Body of pancreas (tissue), 4 donors: ENCODE data around the gene VSTM4. TPM values are rescaled to one million over a fixed set of nuclear protein-coding genes. Genes with fewer than 3 reads are reported as not detected.
A peak's percentile ranks its signal among the peaks of the same experiment; 100 is the strongest.

ENCODE experiments used
- ATAC-seq: fragments of 150-250 bp; one replicate; pipeline ENCODE4 v1.9.1; 2016
- DNase-seq, 4 donors: peaks; one replicate each; pipeline ENCODE4 v3.0.0-alpha.2; 2019
- H3K27ac ChIP-seq, 4 donors: fragments of 200-600 bp; sonication (generic); 1 replicate in 3 of 4; 2 replicates in 1 of 4; pipeline versions ENCODE4 v1.5.1 to v1.6.1; 2016 to 2019; ENCODE audit warnings: mild to moderate bottlenecking in 1 of 4, mixed read lengths in 1 of 4, moderate library complexity in 1 of 4
- H3K27me3 ChIP-seq, 2 donors: fragments of 200-600 bp; sonication (generic); one replicate each; pipeline ENCODE4 v1.6.0; 2016; ENCODE audit warnings: mild to moderate bottlenecking in 1 of 2
- H3K36me3 ChIP-seq, 2 donors: fragments of 200-600 bp; sonication (generic); replicated peaks in 1 of 2; 2 replicates each; pipeline ENCODE4 v1.5.1; 2016; ENCODE audit warnings: low read depth in 2 of 2; ENCODE audit not compliant: insufficient read depth in 1 of 2
- H3K4me1 ChIP-seq: fragments of 200-600 bp; sonication (generic); one replicate; pipeline ENCODE4 v1.6.0; 2016
- H3K4me3 ChIP-seq, 2 donors: fragments of 200-600 bp; sonication (generic); 1 replicate in 1 of 2; 2 replicates in 1 of 2; pipeline ENCODE4 v1.5.1; 2016 to 2019
- H3K9me3 ChIP-seq, 3 donors: fragments of 200-600 bp; sonication (generic); 1 replicate in 2 of 3; 2 replicates in 1 of 3; pipeline ENCODE4 v1.5.1; 2016
- CTCF ChIP-seq, 7 experiments: fragments of 450-650 bp in 4 of 7; fragments of 200-600 bp in 3 of 7; sonication (generic) in 3 of 7; IDR thresholded peaks; one replicate each; pipeline ENCODE4 v1.5.1; 2016 to 2019; ENCODE audit warnings: antibody characterized with exemption in 7 of 7
- POLR2A ChIP-seq, 3 donors: fragments of 450-650 bp; IDR thresholded peaks; one replicate each; pipeline ENCODE4 v1.6.1; 2016; ENCODE audit warnings: antibody characterized with exemption in 3 of 3, mild to moderate bottlenecking in 2 of 3
- WGBS, 2 donors: methylation state at CpG; one replicate each; pipeline ENCODE4 v1.1.5; 2017; 5-methylcytosine and 5-hydroxymethylcytosine counted together
- intact Hi-C: fragments of 100-400 bp; cut with DNase I; formaldehyde crosslinking; loops from one replicate; pipeline ENCODE4 v1.15.1; 2023
- total RNA-seq, 2 donors: library from RNA; depleted of rRNA; stranded (reverse); fragments of >200 nt; gene quantifications; one replicate each; pipeline ENCODE4 v1.1.0, GENCODE V29; 2016

Gene VSTM4
- total RNA-seq, 2 donors from 2014 or later, result 3.4 to 5.6 TPM

GRCh38 chr10:49162063-49162462 lies 46.7 kb upstream of the VSTM4 start:
- Histone ChIP-seq H3K4me3 (no peak overlapping the region), H3K36me3 (no peaks in the 10 kb centered on the region), H3K27me3 (peaks cover 0 to 4% of the 10 kb centered on the region in 2 donors), H3K27ac (no peak overlapping the region), H3K4me1 (no peaks in the 10 kb centered on the region), H3K9me3 (no peaks in the 10 kb centered on the region)
- no peak for TF ChIP-seq POLR2A (IDR thresholded peaks at IDR 0.05)
- intact Hi-C loops, result no loop called here
- ATAC-seq, result no peak
- no peak for DNase-seq
- WGBS, 2 donors, result 53 to 73% methylated on average over 5 of the region's 5 CpGs

GRCh38 chr10:49161411-49161997 lies 46.2 kb upstream of the VSTM4 start:
- Histone ChIP-seq H3K9me3 (no peaks in the 10 kb centered on the region), H3K27me3 (peaks cover 0 to 4% of the 10 kb centered on the region in 2 donors), H3K27ac (no peak overlapping the region), H3K4me3 (no peak overlapping the region), H3K36me3 (no peaks in the 10 kb centered on the region), H3K4me1 (no peaks in the 10 kb centered on the region)
- 36 to 39% methylated on average over 8 of the region's 8 CpGs for WGBS, 2 donors
- intact Hi-C loops, result no loop called here
- peak in 2 of 7 experiments; percentile 21 to 24 for TF ChIP-seq CTCF (IDR thresholded peaks at IDR 0.05)
- no peak for TF ChIP-seq POLR2A (IDR thresholded peaks at IDR 0.05)
- ATAC-seq, result no peak
- no peak for DNase-seq

- H3K9me3 ChIP-seq, result no peaks in the 10 kb centered on the region
- no peak for DNase-seq
- 70 to 78% methylated on average over 5 of the region's 5 CpGs for WGBS, 2 donors
- intact Hi-C loops, result no loop called here
- no peaks in the 10 kb centered on the region for H3K4me1 ChIP-seq
- no peak for ATAC-seq
- peaks cover 0 to 4% of the 10 kb centered on the region in 2 donors for H3K27me3 ChIP-seq
- no peak overlapping the region for H3K4me3 ChIP-seq
- no peak overlapping the region for H3K27ac ChIP-seq
- H3K36me3 ChIP-seq, result no peaks in the 10 kb centered on the region
- TF ChIP-seq POLR2A (IDR thresholded peaks at IDR 0.05) (no peak), CTCF (IDR thresholded peaks at IDR 0.05) (no peak)
These were observed 45.5 kb upstream of the VSTM4 start for GRCh38 chr10:49160814-49161213.

GRCh38 chr10:49160110-49160509 lies 44.8 kb upstream of the VSTM4 start:
- intact Hi-C loops, result no loop called here

GRCh38 chr10:49158915-49159314 lies 43.6 kb upstream of the VSTM4 start:
- Histone ChIP-seq H3K4me3 (no peak overlapping the region), H3K4me1 (no peaks in the 10 kb centered on the region), H3K27me3 (peaks cover 0 to 4% of the 10 kb centered on the region in 2 donors), H3K9me3 (no peaks in the 10 kb centered on the region), H3K36me3 (no peaks in the 10 kb centered on the region), H3K27ac (no peak overlapping the region)
- TF ChIP-seq CTCF (IDR thresholded peaks at IDR 0.05), result no peak
- no peak for TF ChIP-seq POLR2A (IDR thresholded peaks at IDR 0.05)
- intact Hi-C loops, result no loop called here
- no peak for DNase-seq
- ATAC-seq, result no peak
- WGBS, 2 donors, result 9 to 23% methylated on average over 3 of the region's 3 CpGs

More at GRCh38 chr10:49160110-49160509, 44.8 kb upstream of the VSTM4 start:
- Histone ChIP-seq H3K9me3 (no peaks in the 10 kb centered on the region), H3K4me3 (no peak overlapping the region), H3K27ac (no peak overlapping the region), H3K27me3 (peaks cover 0 to 4% of the 10 kb centered on the region in 2 donors), H3K4me1 (no peaks in the 10 kb centered on the region), H3K36me3 (no peaks in the 10 kb centered on the region)
- no peak for ATAC-seq
- no peak for TF ChIP-seq POLR2A (IDR thresholded peaks at IDR 0.05)
- TF ChIP-seq CTCF (IDR thresholded peaks at IDR 0.05), result no peak
- no peak for DNase-seq
- WGBS, 2 donors, result 60 to 61% methylated on average over 5 of the region's 5 CpGs
